HEK293T (cell line): ENCODE results near the gene ENAH.

Experiments
- CTCF ChIA-PET: fragments of 350-600 bp; formaldehyde crosslinking; extraction: SDS; loops from one replicate; lab custom pipeline; 2021; ENCODE audit warnings: antibody characterized with exemption, inconsistent platforms; lab: Yijun Ruan, JAX
- POLR2A ChIA-PET: fragments of 350-600 bp; formaldehyde crosslinking; extraction: SDS; loops from one replicate; lab custom pipeline; 2020; ENCODE audit warnings: antibody characterized with exemption, inconsistent platforms; lab: Yijun Ruan, JAX
- DNase-seq: peaks from one replicate; pipeline ENCODE4 v3.0.0; 2012; ENCODE audit warnings: mixed read lengths; ENCODE audit errors: extremely low spot score
- ARNT ChIP-seq: fragments of 450-650 bp; IDR thresholded peaks from 2 replicates; pipeline ENCODE4 v1.6.1; 2017; ENCODE audit warnings: mild to moderate bottlenecking
- BHLHE40 ChIP-seq: fragments of 450-650 bp; IDR thresholded peaks from 2 replicates; pipeline ENCODE4 v1.6.1; 2016; ENCODE audit warnings: mild to moderate bottlenecking, moderate library complexity, borderline replicate concordance
- CTBP1 ChIP-seq: fragments of 450-650 bp; IDR thresholded peaks from 2 replicates; pipeline ENCODE4 v1.6.1; 2016; ENCODE audit warnings: borderline replicate concordance
- ELF4 ChIP-seq: fragments of 450-650 bp; IDR thresholded peaks from 2 replicates; pipeline ENCODE4 v1.6.1; 2017; ENCODE audit warnings: antibody characterized with exemption
- FOXA1 ChIP-seq: fragments of 450-650 bp; IDR thresholded peaks from 2 replicates; pipeline ENCODE4 v1.6.1; 2016; ENCODE audit warnings: mild to moderate bottlenecking
- FOXK2 ChIP-seq: fragments of 450-650 bp; IDR thresholded peaks from 2 replicates; pipeline ENCODE4 v1.6.1; 2016; ENCODE audit warnings: mild to moderate bottlenecking
- FOXM1 ChIP-seq: fragments of 450-650 bp; IDR thresholded peaks from 2 replicates; pipeline ENCODE4 v1.6.1; 2017; ENCODE audit warnings: mild to moderate bottlenecking, borderline replicate concordance
- HDGF ChIP-seq: fragments of 450-650 bp; IDR thresholded peaks from 2 replicates; pipeline ENCODE4 v1.6.1; 2017; ENCODE audit warnings: antibody characterized with exemption, borderline replicate concordance
- L3MBTL2 ChIP-seq: fragments of 450-650 bp; conservative IDR thresholded peaks from 2 replicates; pipeline ENCODE4 v1.6.1; 2016; ENCODE audit warnings: mild to moderate bottlenecking
- LEF1 ChIP-seq: fragments of 450-650 bp; IDR thresholded peaks from 2 replicates; pipeline ENCODE4 v1.6.1; 2017; ENCODE audit warnings: mild to moderate bottlenecking, borderline replicate concordance
- NFRKB ChIP-seq: fragments of 450-650 bp; IDR thresholded peaks from 2 replicates; pipeline ENCODE4 v1.6.1; 2016; ENCODE audit warnings: mild to moderate bottlenecking, moderate library complexity
- SP1 ChIP-seq: fragments of 450-650 bp; IDR thresholded peaks from 2 replicates; pipeline ENCODE4 v1.6.1; 2017
- SUZ12 ChIP-seq: fragments of 450-650 bp; IDR thresholded peaks from 2 replicates; pipeline ENCODE4 v1.6.1; 2016; ENCODE audit warnings: mild to moderate bottlenecking
- TARDBP ChIP-seq: fragments of 450-650 bp; IDR thresholded peaks from 2 replicates; pipeline ENCODE4 v1.6.1; 2016
- ZNF384 ChIP-seq: fragments of 450-650 bp; IDR thresholded peaks from 2 replicates; pipeline ENCODE4 v1.6.1; 2016
- TF ChIP-seq, protein P1 (sequence below): fragments of 450-650 bp; IDR thresholded peaks from 2 replicates; pipeline ENCODE4 v1.6.1; 2016

ENAH gene

GRCh38 chr1:225526878-225527277 is 126.0 kb downstream of the ENAH start:
- CTCF ChIA-PET, result no interaction called here
- POLR2A ChIA-PET, result interaction anchor here (1.3 kb wide), 1 partner anchor 250 kb away, joined by 3 read pairs; no protein-coding TSS in a partner anchor

DNA sequence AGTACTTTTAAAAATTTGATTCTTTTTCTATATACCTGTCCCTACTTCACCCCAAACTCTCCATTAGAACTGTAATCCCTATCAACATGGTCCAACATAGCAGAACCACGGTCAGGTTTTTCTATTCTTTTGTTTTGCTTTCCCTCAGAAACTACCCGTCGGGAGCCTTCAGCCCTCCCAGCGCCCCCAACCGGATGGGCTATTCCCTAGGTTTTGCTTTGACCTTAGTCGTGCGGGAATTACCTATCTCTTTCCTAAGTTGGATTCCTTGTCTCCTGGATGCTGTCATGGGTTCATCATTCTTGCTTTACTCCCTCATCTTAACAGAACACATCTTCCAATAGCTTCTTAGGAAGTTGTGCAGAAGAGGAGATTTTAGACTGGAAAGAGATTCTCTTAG is 127.5 kb downstream of the ENAH start:
- no peak for DNase-seq
- no peak for TF ChIP-seq NFRKB
- TF ChIP-seq FOXK2, result no peak
- TF ChIP-seq ARNT, result no peak
- TF ChIP-seq BHLHE40, result no peak
- no peak for TF ChIP-seq HDGF
- no peak for TF ChIP-seq ELF4
- no peak for TF ChIP-seq TARDBP
- TF ChIP-seq L3MBTL2, result no peak
- TF ChIP-seq FOXM1, result no peak
- TF ChIP-seq CTBP1, result no peak
- no peak for TF ChIP-seq LEF1
- TF ChIP-seq, protein P1, sequence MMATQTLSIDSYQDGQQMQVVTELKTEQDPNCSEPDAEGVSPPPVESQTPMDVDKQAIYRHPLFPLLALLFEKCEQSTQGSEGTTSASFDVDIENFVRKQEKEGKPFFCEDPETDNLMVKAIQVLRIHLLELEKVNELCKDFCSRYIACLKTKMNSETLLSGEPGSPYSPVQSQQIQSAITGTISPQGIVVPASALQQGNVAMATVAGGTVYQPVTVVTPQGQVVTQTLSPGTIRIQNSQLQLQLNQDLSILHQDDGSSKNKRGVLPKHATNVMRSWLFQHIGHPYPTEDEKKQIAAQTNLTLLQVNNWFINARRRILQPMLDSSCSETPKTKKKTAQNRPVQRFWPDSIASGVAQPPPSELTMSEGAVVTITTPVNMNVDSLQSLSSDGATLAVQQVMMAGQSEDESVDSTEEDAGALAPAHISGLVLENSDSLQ, result no peak
- no peak for TF ChIP-seq SUZ12
- no peak for TF ChIP-seq ZNF384
- CTCF ChIA-PET, result interaction anchor here (0.7 kb wide), 1 partner anchor 126 kb away, joined by 3 read pairs; no protein-coding TSS in a partner anchor
- POLR2A ChIA-PET, result interaction anchor here (1.3 kb wide), 1 partner anchor 252 kb away, joined by 3 read pairs; no protein-coding TSS in a partner anchor

More at GRCh38 chr1:225526878-225527277, 126.0 kb downstream of the ENAH start:
- no peak for DNase-seq
- TF ChIP-seq HDGF, result no peak
- TF ChIP-seq FOXK2, result no peak
- no peak for TF ChIP-seq NFRKB
- no peak for TF ChIP-seq TARDBP

- no peak for DNase-seq
- ChIA-PET CTCF (interaction anchor here (1.1 kb wide), 1 partner anchor 50 kb away, joined by 4 read pairs; no protein-coding TSS in a partner anchor), POLR2A (interaction anchor here (1.4 kb wide), 1 partner anchor 253 kb away, joined by 5 read pairs; the partner anchor contains the start of gene SRP9)
- TF ChIP-seq ELF4 (no peak), SUZ12 (no peak), CTBP1 (no peak), ZNF384 (no peak), TARDBP (no peak), FOXM1 (no peak), ARNT (no peak), LEF1 (no peak), HDGF (no peak), NFRKB (no peak), L3MBTL2 (no peak), FOXK2 (no peak), FOXA1 (no peak), BHLHE40 (no peak), SP1 (no peak)
- TF ChIP-seq, protein P1, result no peak
These were observed 128.4 kb downstream of the ENAH start for GRCh38 chr1:225524570-225524969.

- ChIA-PET POLR2A (interaction anchor here (0.9 to 1.4 kb wide), 3 partner anchors 13 to 359 kb away, joined by 3 to 5 read pairs (median 3); partner anchors contain the start of genes SRP9 and TMEM63A), CTCF (interaction anchor here (0.8 to 1.7 kb wide), 3 partner anchors 15 to 254 kb away, joined by 3 to 5 read pairs (median 4); partner anchors contain the start of gene SRP9)
- TF ChIP-seq, protein P1, result no peak
- no peak for TF ChIP-seq FOXA1
- TF ChIP-seq FOXM1, result no peak
- TF ChIP-seq CTBP1, result no peak
- TF ChIP-seq FOXK2, result no peak
- TF ChIP-seq ELF4, result no peak
- no peak for TF ChIP-seq TARDBP
- no peak for TF ChIP-seq L3MBTL2
- no peak for DNase-seq
These were observed 129.5 kb downstream of the ENAH start for GRCh38 chr1:225523263-225523950.

GRCh38 chr1:225522588-225523262 is 130.2 kb downstream of the ENAH start:
- POLR2A ChIA-PET, result interaction anchor here (0.9 to 1.0 kb wide), 2 partner anchors 13 to 359 kb away, joined by 3 read pairs; partner anchors contain the start of gene TMEM63A
- DNase-seq, result no peak
- CTCF ChIA-PET, result interaction anchor here (1.7 kb wide), 1 partner anchor 255 kb away, joined by 5 read pairs; the partner anchor contains the start of gene SRP9
- TF ChIP-seq BHLHE40 (no peak), CTBP1 (no peak), LEF1 (no peak)
